UCSD-AML1 (cell line): ENCODE measurements around the gene HBA1.
"Not testable (repeated sequence)": the region's sequence is repeated elsewhere in the genome, so short reads cannot be mapped to it uniquely, and the experiment has no call there.

Experiments
- DNase-seq: peaks from one replicate; lab custom pipeline; 2025; ENCODE audit not compliant: unreplicated experiment; lab: John Stamatoyannopoulos, UW

The HBA1 gene

DNA sequence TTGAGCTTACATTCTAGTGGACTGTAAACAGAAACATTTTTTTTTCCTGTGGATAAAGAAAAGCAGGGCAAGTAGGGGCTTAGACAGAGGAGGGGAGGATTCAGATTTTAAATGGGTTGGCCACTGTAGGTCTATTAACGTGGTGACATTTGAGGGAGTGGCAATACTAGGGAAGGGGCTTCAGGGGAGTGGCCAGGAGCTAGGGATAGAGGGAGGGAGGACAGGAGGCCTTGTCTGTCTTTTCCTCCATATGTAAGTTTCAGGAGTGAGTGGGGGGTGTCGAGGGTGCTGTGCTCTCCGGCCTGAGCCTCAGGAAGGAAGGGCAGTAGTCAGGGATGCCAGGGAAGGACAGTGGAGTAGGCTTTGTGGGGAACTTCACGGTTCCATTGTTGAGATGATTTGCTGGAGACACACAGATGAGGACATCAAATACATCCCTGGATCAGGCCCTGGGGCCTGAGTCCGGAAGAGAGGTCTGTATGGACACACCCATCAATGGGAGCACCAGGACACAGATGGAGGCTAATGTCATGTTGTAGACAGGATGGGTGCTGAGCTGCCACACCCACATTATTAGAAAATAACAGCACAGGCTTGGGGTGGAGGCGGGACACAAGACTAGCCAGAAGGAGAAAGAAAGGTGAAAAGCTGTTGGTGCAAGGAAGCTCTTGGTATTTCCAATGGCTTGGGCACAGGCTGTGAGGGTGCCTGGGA, 17.2 kb upstream of the HBA1 start:
- no peak for DNase-seq

DNA sequence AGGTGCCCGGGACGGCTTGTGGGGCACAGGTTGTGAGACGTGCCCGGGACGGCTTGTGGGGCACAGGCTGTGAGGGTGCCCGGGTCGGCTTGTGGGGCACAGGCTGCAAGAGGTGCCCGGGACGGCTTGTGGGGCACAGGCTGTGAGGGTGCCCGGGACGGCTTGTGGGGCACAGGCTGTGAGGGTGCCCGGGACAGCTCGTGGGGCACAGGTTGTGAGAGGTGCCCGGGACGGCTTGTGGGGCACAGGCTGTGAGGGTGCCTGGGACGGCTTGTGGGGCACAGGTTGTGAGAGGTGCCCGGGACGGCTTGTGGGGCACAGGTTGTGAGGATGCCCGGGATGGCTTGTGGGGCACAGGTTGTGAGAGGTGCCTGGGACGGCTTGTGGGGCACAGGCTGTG, 16.2 kb upstream of the HBA1 start:
- DNase-seq = not testable (repeated sequence)

DNA sequence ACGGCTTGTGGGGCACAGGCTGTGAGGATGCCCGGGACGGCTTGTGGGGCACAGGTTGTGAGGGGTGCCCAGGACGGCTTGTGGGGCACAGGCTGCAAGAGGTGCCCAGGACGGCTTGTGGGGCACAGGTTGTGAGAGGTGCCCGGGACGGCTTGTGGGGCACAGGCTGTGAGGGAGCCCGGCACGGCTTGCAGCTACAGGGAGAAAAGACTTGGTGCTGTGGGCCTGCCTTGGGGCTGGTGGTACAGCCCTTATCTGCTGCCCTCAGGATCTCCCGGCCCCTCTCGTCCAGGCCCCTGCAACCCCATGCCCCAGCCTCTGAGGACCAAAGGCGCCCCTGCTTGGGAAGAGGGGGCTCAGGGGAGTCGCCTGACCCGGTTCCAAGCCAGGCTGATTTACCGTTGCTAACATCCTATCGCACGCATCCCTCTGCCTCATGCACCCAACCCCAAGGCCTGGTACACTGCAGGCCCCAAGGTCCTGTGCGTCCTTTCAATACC, 15.7 kb upstream of the HBA1 start:
- DNase-seq = no peak

DNA sequence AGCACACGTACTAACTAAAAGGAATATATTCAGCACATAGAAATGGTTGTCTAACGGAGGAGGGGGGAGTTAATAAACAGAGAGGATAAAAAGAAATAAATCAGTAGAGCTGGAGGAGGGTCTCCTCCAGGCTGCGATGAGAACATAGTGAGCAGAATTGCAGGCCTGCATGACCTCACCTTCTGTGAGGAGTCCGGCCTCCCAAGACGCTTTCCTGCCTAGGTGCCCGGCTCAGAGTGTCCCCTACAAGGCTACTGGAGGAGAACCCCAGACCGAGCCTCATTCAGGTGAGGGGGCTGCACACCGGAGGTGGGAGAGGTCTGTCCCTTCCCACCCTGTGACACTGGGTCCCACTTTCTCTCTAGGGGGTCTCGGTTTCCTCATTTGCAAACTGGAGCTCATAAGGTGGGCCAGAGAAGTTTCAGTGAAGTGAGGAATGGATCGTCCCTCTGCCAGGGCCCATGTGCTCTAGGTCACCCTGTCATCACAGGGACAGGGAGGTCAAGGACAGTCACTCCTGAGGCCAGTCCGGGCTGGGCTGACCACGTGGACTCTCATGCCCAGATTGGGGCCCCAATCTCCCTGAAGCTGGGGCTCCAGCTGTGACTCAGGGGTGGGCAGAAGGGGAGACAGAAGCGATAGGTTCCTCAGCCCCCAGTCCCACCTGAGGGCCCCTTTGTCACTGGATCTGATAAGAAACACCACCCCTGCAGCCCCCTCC, 14.0 kb upstream of the HBA1 start:
- DNase-seq = no peak

DNA sequence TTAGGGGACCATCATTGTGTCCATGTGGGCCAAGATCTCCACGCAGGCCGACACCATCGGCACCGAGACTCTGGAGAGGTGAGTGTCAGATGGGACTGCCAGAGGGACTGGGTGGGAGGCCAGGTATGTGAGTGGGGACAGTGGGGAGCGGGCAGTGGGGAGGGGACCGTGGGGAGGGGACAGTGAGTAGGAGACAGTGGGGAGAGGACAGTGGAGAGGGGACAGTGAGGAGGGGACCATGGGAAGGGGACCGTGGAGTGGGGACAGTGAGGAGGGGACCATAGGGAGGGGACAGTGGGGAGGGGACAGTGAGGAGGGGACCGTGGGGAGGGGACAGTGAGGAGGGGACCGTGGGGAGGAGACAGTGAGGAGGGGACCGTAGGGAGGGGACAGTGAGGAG, 13.3 kb upstream of the HBA1 start:
- DNase-seq = not testable (repeated sequence)

DNA sequence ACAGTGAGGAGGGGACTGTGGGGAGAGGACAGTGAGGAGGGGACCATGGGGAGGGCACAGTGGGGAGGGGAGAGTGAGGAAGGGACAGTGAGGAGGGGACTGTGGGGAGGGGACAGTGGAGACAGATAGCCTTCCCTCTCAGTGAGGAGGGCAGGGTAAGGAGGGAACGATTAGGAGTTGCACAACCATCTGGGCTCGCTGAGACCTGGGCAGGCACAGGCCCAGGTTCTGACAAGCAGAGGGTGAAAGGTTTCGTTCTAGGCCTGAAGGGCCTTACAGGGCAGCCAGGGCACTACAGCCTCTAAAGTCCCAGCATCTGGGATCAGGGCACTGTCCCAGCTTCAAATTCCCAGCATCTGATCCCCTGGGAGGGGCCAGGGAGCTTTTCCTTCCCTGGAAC, 12.8 kb upstream of the HBA1 start:
- DNase-seq = not testable (repeated sequence)

DNA sequence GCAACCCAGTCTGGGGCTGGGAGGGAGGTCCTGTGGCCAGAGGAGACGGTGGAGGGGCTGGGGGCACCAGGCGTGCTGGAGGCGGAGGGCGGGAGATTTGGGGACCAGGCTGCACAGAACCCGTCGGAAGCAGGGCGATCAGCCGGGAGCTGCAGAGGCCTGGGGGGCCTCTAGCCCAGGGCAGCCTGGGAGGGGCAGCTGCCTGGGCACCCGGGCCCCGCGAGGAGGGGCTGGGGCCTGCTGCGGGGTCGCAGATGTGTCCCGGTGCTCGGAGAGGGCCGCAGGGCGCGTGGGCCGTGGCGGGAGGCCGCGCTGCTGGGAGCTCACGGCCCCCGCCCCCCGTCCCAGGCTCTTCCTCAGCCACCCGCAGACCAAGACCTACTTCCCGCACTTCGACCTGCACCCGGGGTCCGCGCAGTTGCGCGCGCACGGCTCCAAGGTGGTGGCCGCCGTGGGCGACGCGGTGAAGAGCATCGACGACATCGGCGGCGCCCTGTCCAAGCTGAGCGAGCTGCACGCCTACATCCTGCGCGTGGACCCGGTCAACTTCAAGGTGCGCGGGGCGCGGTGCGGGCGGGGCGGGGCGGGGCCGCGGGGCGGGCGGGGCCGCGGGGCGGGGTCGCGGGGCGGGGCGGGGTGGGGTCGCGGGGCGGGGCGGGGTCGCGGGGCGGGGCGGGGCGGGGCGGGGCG, 12.2 kb upstream of the HBA1 start:
- not testable (repeated sequence) for DNase-seq

DNA sequence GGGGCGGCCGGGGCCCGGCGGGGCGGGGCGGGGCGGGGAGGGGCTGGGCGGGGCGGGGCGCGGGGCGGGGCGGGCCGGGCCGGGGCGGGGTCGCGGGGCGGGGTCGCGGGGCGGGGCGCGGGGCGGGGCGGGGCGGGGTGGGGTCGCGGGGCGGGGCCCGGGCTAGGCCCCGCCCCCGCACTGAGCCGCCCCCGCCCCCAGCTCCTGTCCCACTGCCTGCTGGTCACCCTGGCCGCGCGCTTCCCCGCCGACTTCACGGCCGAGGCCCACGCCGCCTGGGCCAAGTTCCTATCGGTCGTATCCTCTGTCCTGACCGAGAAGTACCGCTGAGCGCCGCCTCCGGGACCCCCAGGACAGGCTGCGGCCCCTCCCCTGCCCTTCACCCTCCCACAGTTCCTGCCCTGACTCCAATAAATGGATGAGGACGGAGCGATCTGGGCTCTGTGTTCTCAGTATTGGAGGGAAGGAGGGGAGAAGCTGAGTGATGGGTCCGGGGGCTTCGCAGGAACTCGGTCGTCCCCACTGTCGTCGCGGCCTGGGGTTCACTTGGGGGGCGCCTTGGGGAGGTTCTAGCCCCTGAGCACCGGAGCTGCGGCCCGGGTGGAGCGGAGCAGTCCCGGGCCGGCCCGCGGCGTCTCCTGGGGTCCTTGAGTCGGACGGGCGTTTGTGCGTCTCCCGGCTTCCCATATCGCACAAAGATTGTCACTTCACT, 11.5 kb upstream of the HBA1 start:
- DNase-seq = no peak

DNA sequence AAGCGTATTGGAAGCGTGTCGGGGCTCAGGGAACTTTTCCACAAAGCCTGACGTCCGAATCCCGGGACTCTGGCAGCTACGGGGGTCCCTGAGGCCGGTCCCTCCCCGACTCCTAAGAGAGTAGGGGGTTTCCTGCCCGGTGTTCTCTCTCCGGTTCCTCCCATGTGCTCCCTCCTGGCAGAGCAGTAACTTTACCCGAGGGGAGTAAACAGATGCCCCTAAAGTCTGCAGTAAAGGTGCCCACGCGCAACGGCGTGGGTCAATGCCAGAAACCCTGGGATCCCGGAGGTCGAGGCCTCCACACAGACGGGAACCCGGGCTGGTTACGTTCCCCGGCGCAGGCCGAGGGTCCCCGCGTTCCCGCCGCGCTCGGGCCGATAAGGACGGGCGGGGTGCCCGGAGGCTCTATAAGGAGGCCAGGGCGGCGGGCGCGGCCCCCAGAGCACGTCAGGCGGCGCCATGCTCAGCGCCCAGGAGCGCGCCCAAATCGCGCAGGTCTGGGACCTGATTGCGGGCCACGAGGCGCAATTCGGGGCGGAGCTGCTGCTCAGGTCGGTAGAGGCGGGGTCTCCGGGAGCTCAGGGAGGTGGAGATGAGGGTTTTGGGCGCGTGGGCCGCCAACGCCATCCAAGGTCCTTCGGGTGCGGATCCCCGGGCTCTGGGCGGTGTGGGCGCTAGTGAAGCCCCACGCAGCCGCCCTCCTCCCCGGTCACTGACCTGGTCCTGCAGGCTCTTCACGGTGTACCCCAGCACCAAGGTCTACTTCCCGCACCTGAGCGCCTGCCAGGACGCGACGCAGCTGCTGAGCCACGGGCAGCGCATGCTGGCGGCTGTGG, 10.7 kb upstream of the HBA1 start, which contains the start of gene HBM:
Gene HBM, plus strand, starts transcription at position 440 of the 836 bp plus-strand sequence. Its CDS starts 20 bp downstream, at position 460.
- no peak for DNase-seq

DNA sequence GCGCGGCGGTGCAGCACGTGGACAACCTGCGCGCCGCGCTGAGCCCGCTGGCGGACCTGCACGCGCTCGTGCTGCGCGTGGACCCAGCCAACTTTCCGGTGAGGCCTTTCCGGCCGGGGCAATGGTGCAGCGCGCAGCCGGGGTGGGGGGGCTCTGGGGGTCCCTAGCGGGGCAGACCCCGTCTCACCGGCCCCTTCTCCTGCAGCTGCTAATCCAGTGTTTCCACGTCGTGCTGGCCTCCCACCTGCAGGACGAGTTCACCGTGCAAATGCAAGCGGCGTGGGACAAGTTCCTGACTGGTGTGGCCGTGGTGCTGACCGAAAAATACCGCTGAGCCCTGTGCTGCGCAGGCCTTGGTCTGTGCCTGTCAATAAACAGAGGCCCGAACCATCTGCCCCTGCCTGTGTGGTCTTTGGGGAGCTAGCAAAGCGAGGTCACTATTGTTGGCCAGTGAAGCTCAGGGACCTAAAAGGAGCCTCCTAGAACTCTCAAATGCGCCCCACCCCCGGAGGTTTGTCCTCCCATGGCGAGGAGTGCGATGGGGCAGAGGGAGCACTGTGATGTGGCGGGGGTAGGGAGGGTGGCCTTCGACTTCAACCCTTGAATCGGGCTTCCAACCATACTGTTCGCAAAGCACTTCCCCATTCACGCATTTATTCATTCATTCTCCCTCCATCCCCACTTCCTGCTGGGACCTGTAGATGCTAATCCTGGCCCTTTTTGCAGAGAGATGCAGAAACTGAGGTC, 9.9 kb upstream of the HBA1 start:
- DNase-seq = no peak

DNA sequence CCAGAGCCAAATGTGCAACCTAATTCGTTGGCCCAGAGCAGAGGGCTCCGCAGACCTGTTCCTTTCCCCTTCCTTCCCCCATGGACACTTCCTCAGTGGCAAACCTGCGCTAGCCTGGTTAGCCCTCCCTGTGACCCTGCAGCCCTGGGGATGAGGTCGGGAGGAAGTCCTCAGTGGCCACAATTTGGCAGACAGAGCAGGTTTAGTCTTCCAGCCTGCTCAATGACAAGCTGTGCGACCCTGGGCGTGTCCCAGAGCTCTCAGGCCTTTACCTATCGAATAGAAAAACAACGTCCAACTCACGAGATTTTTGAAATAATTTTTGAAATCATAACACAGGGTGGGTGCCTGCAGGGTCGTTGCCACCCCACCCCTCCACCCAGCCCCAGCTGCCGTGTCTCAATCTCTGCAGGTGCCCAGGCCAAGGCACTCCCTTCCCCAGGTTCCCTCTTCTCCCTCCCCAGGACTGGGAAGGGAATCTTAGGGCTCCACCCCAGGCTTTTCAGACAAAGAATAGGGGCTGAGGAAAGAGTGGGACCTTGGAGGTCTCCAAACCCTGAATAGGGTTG, 9.3 kb upstream of the HBA1 start:
- DNase-seq = no peak

DNA sequence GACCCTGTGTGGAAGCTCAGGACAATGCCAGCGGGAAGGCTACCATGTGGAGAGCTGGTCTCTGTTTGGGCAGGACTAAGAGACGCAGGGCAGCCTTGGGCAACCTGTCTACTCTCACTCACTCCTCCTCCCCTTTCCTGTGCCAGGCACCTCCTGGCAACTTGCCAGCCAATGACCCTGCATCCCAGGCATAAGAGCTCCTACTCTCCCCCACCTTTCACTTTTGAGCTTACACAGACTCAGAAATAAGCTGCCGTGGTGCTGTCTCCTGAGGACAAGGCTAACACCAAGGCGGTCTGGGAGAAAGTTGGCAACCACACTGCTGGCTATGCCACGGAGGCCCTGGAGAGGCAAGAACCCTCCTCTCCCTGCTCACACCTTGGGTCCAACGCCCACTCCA, 8.1 kb upstream of the HBA1 start:
- DNase-seq = no peak

DNA sequence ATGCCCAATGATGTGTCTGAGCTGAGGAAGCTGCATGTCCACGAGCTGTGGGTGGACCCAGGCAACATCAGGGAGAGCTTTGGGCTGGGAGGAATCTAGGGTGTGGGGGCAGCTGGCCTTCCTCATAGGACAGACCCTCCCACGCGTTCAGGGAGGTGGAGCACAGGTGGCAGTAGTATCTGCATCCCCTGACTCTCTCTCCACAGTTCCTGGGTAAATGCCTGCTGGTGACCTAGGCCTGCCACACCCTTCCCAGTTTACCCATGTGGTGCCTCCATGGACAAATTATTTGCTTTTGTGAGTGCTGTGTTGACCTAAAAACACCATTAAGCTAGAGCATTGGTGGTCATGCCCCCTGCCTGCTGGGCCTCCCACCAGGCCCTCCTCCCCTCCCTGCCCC, 7.5 kb upstream of the HBA1 start:
- no peak for DNase-seq

DNA sequence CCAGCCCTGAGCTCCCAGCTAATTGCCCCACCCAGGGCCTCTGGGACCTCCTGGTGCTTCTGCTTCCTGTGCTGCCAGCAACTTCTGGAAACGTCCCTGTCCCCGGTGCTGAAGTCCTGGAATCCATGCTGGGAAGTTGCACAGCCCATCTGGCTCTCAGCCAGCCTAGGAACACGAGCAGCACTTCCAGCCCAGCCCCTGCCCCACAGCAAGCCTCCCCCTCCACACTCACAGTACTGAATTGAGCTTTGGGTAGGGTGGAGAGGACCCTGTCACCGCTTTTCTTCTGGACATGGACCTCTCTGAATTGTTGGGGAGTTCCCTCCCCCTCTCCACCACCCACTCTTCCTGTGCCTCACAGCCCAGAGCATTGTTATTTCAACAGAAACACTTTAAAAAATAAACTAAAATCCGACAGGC, 6.4 kb upstream of the HBA1 start:
- not testable (repeated sequence) for DNase-seq

DNA sequence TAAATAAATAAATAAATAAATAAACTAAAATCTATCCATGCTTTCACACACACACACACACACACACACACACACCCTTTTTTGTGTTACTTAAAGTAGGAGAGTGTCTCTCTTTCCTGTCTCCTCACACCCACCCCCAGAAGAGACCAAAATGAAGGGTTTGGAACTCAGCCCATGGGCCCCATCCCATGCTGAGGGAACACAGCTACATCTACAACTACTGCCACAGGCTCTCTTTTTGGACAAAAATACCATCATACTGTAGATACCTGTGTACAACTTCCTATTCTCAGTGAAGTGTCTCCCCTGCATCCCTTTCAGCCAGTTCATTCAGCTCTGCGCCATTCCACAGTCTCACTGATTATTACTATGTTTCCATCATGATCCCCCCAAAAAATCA, 5.7 kb upstream of the HBA1 start:
- no peak for DNase-seq

DNA sequence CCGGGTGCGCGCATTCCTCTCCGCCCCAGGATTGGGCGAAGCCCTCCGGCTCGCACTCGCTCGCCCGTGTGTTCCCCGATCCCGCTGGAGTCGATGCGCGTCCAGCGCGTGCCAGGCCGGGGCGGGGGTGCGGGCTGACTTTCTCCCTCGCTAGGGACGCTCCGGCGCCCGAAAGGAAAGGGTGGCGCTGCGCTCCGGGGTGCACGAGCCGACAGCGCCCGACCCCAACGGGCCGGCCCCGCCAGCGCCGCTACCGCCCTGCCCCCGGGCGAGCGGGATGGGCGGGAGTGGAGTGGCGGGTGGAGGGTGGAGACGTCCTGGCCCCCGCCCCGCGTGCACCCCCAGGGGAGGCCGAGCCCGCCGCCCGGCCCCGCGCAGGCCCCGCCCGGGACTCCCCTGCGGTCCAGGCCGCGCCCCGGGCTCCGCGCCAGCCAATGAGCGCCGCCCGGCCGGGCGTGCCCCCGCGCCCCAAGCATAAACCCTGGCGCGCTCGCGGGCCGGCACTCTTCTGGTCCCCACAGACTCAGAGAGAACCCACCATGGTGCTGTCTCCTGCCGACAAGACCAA, 4.0 kb upstream of the HBA1 start, which contains the start of gene HBA2:
Gene HBA2, plus strand, starts transcription at position 503 of the 568 bp plus-strand sequence. Its CDS starts 37 bp downstream, at position 540.
- DNase-seq = not testable (repeated sequence)

DNA sequence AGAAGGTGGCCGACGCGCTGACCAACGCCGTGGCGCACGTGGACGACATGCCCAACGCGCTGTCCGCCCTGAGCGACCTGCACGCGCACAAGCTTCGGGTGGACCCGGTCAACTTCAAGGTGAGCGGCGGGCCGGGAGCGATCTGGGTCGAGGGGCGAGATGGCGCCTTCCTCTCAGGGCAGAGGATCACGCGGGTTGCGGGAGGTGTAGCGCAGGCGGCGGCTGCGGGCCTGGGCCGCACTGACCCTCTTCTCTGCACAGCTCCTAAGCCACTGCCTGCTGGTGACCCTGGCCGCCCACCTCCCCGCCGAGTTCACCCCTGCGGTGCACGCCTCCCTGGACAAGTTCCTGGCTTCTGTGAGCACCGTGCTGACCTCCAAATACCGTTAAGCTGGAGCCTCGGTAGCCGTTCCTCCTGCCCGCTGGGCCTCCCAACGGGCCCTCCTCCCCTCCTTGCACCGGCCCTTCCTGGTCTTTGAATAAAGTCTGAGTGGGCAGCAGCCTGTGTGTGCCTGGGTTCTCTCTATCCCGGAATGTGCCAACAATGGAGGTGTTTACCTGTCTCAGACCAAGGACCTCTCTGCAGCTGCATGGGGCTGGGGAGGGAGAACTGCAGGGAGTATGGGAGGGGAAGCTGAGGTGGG, 3.1 kb upstream of the HBA1 start:
- DNase-seq = not testable (repeated sequence)
